Dendritic cell treated with granulocyte-macrophage colony-stimulating factor and Interleukin-4, amounts not matched to agents 40 ng/mL and 50 ng/mL, for 4 days (primary cell): Measurements from ENCODE around the gene KNOP1.

ENCODE experiments used
- H3K27ac Mint-ChIP-seq: one replicate; pipeline ENCODE4 v1.8.0; 2022; ENCODE audit warnings: mild to moderate bottlenecking, mixed read lengths
- H3K27me3 Mint-ChIP-seq: one replicate; pipeline ENCODE4 v1.8.0; 2022; ENCODE audit warnings: mild to moderate bottlenecking, mixed read lengths
- H3K36me3 Mint-ChIP-seq: one replicate; pipeline ENCODE4 v1.8.0; 2022; ENCODE audit warnings: low read depth, mixed read lengths
- H3K4me1 Mint-ChIP-seq: one replicate; pipeline ENCODE4 v1.8.0; 2022; ENCODE audit warnings: low read depth, mixed read lengths
- H3K4me3 Mint-ChIP-seq: one replicate; pipeline ENCODE4 v1.8.0; 2022; ENCODE audit warnings: mild to moderate bottlenecking, moderate library complexity, mixed read lengths
- H3K9me3 Mint-ChIP-seq: one replicate; pipeline ENCODE4 v1.8.0; 2022; ENCODE audit warnings: mixed read lengths
- intact Hi-C: fragments of 100-400 bp; cut with micrococcal nuclease; formaldehyde crosslinking; loops from one replicate; pipeline ENCODE4 v1.15.0; 2022

Gene KNOP1

GRCh38 chr16:19707569-19708295 is 10.3 kb downstream of the KNOP1 start:
- H3K27ac Mint-ChIP-seq: no peak overlapping the region
- peaks cover 47% of the 10 kb centered on the region for H3K4me1 Mint-ChIP-seq
- intact Hi-C loops: no loop called here
- H3K27me3 Mint-ChIP-seq: no peaks in the 10 kb centered on the region
- H3K4me3 Mint-ChIP-seq: no peak overlapping the region
- no peaks in the 10 kb centered on the region for H3K9me3 Mint-ChIP-seq
- H3K36me3 Mint-ChIP-seq: peaks cover 92% of the 10 kb centered on the region

DNA sequence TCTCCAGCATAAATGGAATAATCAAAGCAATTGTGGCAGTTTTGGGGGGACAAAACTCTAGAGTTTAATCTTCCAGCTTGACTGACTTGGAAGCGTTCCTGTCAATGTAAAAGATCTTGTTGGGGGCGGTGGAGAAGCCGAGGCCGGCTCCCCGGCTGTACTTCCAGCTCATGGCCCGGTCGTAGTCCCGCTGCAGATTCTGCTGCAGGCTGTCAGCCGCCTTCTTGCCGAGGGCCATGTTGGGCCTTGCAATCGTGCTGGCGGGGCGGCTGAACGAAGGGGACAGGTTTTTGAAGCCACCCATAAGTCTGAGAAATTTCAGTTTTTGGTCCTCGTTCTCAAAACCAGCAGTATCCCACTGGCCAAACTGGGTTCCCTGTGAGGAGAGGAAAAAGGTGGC is 11.2 kb downstream of the KNOP1 start:
- intact Hi-C loops: no loop called here
- H3K27ac Mint-ChIP-seq: no peak overlapping the region
- H3K36me3 Mint-ChIP-seq: peaks cover 96% of the 10 kb centered on the region

GRCh38 chr16:19705843-19706242 is 12.2 kb downstream of the KNOP1 start:
- no peak overlapping the region for H3K4me3 Mint-ChIP-seq
- peak overlapping the region; percentile 75 for H3K27ac Mint-ChIP-seq
- intact Hi-C loops: no loop called here
- peaks cover 96% of the 10 kb centered on the region for H3K36me3 Mint-ChIP-seq
- H3K27me3 Mint-ChIP-seq: no peaks in the 10 kb centered on the region
- no peaks in the 10 kb centered on the region for H3K9me3 Mint-ChIP-seq
- H3K4me1 Mint-ChIP-seq: peaks cover 48% of the 10 kb centered on the region

More for the DNA sequence above, 11.2 kb downstream of the KNOP1 start:
- peaks cover 48% of the 10 kb centered on the region for H3K4me1 Mint-ChIP-seq
- no peaks in the 10 kb centered on the region for H3K27me3 Mint-ChIP-seq
- no peak overlapping the region for H3K4me3 Mint-ChIP-seq
- no peaks in the 10 kb centered on the region for H3K9me3 Mint-ChIP-seq

DNA sequence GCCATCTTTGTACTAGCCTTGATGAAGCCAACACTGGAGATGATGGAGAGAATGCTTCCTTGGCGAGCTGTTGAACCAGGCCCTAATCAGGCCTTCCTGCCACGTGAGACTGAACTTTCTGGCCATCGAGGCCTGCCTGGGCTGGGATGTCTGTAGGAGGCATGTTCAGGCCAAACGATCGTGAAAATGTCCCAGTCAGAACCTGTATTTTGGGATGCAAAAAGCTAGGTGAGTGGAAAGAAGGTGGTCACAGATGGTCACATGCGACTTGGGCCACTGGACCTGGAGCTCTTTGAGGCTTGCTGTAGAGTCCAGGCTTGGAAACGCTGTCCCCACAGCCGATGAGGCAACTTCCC is 12.9 kb downstream of the KNOP1 start:
- no peak overlapping the region for H3K4me3 Mint-ChIP-seq
- peaks cover 48% of the 10 kb centered on the region for H3K4me1 Mint-ChIP-seq
- no peaks in the 10 kb centered on the region for H3K27me3 Mint-ChIP-seq
- intact Hi-C loops: no loop called here
- no peaks in the 10 kb centered on the region for H3K9me3 Mint-ChIP-seq
- peaks cover 96% of the 10 kb centered on the region for H3K36me3 Mint-ChIP-seq
- peak overlapping the region; percentile 75 for H3K27ac Mint-ChIP-seq

DNA sequence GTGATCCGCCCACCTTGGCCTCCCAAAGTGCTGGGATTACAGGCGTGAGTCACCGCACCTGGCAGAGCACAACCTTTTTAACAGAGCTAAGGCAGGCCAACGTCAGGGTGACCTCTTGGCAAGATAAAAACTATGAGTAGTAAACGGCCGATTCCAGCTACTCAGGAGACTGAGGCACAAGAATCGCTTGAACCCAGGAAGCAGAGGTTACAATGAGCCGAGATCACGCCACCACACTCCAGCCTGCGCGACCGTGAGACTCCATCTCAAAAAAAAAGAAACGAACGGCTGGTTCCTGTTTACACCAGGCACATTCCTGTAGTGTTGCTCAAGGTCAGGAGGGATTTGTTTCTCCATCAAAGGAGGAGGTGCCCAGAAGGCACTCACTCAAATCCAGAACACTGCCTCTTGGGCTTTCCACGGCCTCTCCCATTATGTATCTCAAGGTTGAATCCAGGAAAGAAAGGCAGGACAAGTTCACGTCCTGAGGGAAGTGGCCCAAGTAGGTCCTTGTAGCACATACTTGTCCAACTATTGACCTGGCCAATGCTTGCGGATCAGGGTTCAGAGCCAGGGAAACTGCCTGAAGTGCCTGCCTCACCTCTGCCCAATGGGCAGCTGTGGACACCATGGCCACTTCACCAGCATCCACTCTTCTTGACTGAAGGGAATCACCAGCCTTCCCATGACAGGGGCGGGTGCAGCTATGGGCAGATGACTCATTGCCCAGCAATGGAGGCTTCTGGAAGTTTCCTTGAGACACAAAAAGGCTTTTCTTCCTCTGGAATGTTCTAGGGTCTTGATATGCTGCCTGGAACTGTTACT is 13.5 kb downstream of the KNOP1 start:
- Mint-ChIP-seq H3K4me1 (peaks cover 48% of the 10 kb centered on the region), H3K27me3 (no peaks in the 10 kb centered on the region), H3K9me3 (no peaks in the 10 kb centered on the region), H3K27ac (peak overlapping the region; percentile 75), H3K36me3 (peaks cover 96% of the 10 kb centered on the region), H3K4me3 (no peak overlapping the region)
- intact Hi-C loops: no loop called here

DNA sequence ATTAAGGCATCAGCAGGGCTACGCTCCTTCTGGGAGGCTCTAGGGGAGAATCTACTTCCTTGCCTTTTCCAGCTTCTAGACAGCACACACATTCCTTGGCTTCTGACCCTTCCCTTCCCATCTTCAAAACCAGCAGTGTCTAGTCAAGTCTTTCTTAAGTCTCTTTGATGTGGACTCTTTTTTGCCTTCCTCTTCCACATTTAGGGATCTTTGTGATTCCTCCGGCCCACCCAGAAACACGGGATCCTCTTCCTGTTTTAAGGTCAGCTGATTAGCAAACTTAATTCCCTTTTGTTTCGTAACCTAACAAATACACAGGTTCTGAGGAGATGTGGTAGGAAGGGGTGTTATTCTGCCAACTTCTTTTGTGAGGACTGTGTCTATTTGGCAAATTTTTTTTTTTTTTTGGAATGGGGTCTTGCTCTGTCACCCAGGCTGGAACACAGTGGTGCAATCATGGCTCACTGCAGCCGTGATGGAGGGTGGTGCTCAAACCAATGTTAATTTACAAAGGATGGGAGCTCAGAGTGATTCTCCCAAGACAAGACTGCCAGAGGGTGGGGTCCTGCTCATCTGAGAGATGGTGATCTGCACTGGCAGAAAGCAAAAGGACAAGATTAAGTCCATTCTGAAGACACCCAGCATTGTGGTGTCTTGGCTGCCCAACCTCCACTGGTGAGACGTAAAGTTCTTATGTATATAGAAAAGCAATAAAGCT is 14.7 kb downstream of the KNOP1 start:
- H3K4me1 Mint-ChIP-seq: peaks cover 39% of the 10 kb centered on the region
- H3K9me3 Mint-ChIP-seq: no peaks in the 10 kb centered on the region
- peak overlapping the region; percentile 75 for H3K27ac Mint-ChIP-seq
- intact Hi-C loops: no loop called here
- no peak overlapping the region for H3K4me3 Mint-ChIP-seq
- H3K27me3 Mint-ChIP-seq: no peaks in the 10 kb centered on the region
- H3K36me3 Mint-ChIP-seq: peaks cover 96% of the 10 kb centered on the region

- Mint-ChIP-seq H3K27me3 (no peaks in the 10 kb centered on the region), H3K4me1 (peaks cover 49% of the 10 kb centered on the region), H3K9me3 (no peaks in the 10 kb centered on the region), H3K27ac (no peak overlapping the region), H3K36me3 (peaks cover 89% of the 10 kb centered on the region), H3K4me3 (no peak overlapping the region)
- intact Hi-C loops: no loop called here
Observed at GRCh38 chr16:19701091-19701490, 16.9 kb downstream of the KNOP1 start.

DNA sequence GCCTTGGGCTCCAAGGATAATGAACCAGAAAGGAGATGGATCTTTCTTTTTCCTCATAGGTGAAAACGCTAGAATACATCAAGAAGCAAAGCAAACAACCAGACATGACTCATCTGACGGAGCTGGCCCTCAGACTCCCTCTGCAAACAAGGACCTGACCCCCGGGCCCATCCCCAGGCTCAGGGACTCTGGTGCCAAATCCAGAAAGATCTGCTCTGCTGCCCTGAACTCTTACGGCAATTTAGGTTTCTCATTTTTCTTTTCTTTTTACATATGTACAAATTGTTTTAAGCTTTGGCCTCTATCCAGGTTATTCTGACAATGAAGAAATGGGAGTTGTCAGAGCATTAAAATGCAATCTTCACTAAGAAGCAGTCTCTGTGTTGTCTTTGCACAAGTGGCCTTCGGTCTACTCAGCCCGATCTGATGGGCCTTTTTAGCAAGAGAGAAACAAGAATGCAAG is 17.7 kb downstream of the KNOP1 start:
- no peak overlapping the region for H3K4me3 Mint-ChIP-seq
- no peaks in the 10 kb centered on the region for H3K9me3 Mint-ChIP-seq
- H3K27ac Mint-ChIP-seq: peak overlapping the region; percentile 45
- H3K36me3 Mint-ChIP-seq: peaks cover 81% of the 10 kb centered on the region
- H3K4me1 Mint-ChIP-seq: peaks cover 47% of the 10 kb centered on the region
- intact Hi-C loops: no loop called here
- H3K27me3 Mint-ChIP-seq: no peaks in the 10 kb centered on the region

DNA sequence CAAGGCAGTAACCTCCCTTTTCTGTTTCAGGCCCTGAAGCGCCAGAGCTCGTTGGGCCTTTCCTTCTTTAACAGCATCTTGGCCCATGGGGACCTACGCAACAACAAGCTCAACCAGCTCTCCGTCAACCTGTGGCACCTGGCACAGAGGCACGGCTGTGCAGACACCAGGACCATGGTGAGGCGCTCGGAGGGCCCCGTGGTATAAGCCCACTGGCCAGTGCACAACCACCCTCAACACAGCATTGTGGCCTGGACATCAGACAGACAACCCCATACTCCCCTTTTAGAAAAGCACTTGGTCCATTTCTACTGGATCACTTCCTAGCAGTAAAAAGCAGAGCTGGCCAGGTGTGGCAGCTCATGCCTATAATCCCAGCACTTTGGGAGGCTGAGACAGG is 18.6 kb downstream of the KNOP1 start:
- no peak overlapping the region for H3K27ac Mint-ChIP-seq
- H3K4me1 Mint-ChIP-seq: peaks cover 39% of the 10 kb centered on the region
- intact Hi-C loops: loop anchor here (10.0 kb wide), 1 partner anchor 185 kb away; the partner anchor contains the start of gene GPRC5B
- no peak overlapping the region for H3K4me3 Mint-ChIP-seq
- no peaks in the 10 kb centered on the region for H3K9me3 Mint-ChIP-seq
- no peaks in the 10 kb centered on the region for H3K27me3 Mint-ChIP-seq
- peaks cover 80% of the 10 kb centered on the region for H3K36me3 Mint-ChIP-seq

DNA sequence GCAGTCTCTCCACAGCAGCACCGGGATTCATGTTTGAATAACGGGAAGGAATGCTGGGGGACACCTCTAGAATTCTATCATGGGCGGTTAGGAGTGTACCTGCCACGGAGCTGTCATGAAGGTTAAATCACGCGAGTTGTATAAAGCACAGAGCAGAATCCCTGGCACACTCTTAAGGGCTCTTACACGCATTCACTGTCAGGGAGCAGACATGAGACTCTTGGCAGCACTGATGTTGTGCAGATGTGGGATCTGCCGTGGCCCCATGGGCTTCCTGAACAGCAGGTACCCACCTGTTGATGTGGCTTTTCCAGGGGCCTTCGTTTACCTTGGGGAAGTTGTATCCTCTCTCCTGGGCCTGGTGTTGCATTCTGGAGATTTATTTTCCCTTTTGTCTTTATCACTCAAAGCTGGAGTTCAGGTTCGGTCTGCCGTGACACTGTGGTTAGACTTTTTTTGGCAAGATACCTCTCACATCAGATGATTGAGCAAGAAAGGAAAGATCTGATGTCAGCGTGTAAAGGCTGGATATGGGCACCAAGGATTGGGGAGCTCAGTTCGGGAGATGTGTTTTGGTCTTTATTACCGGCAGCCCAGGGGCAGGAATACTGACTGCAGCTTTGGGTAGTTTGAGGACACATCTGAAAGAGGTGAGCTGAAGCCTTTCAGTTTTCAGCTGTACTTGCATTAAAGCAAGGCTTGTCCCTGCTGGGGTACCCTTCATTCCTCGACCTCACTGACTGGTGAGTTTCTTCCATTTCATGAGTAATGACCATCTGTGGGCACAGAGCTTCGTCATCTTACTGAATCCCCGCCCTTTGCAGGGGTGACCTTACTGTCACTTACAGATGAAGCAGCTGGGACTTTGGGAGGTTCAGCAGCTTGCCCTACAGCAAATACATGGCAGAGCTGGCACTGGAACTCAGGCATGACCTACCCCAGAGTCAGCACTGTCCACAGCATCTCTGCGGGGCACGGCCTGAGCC is 19.3 kb downstream of the KNOP1 start:
- Mint-ChIP-seq H3K36me3 (peaks cover 78% of the 10 kb centered on the region), H3K9me3 (no peaks in the 10 kb centered on the region), H3K27me3 (no peaks in the 10 kb centered on the region), H3K27ac (no peak overlapping the region), H3K4me3 (no peak overlapping the region), H3K4me1 (peaks cover 32% of the 10 kb centered on the region)
- intact Hi-C loops: loop anchor here (10.0 kb wide), 1 partner anchor 186 kb away; the partner anchor contains the start of gene GPRC5B

GRCh38 chr16:19697756-19698318 is 20.2 kb downstream of the KNOP1 start:
- Mint-ChIP-seq H3K27ac (no peak overlapping the region), H3K4me3 (no peak overlapping the region), H3K36me3 (peaks cover 77% of the 10 kb centered on the region)

DNA sequence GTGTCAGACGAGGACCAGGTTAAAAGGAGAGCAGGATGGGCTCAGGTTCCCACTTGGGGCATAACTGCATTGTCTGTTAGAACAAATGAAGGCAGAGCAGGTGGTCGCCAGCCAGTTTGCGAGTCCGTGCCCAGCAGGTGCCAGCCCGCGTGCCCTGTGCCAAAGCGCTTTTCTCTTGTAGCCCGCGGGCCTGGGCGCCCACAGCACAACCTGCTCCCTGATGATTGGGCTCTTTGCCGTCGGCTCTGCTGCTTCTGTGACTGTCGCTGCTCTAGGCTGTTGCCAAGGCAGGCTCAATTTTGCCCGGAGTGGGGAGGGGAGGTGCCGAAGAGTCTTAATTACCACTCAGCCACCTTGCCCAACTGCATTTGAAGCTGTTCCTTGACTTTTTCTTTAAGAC is 21.1 kb downstream of the KNOP1 start:
- no peaks in the 10 kb centered on the region for H3K9me3 Mint-ChIP-seq
- intact Hi-C loops: loop anchor here (10.0 kb wide), 1 partner anchor 188 kb away; the partner anchor contains the start of gene GPRC5B
- peaks cover 77% of the 10 kb centered on the region for H3K36me3 Mint-ChIP-seq
- peak overlapping the region; percentile 60 for H3K27ac Mint-ChIP-seq
- H3K4me1 Mint-ChIP-seq: peaks cover 21% of the 10 kb centered on the region
- no peaks in the 10 kb centered on the region for H3K27me3 Mint-ChIP-seq
- H3K4me3 Mint-ChIP-seq: no peak overlapping the region

More at GRCh38 chr16:19697756-19698318, 20.2 kb downstream of the KNOP1 start:
- Mint-ChIP-seq H3K9me3 (no peaks in the 10 kb centered on the region), H3K27me3 (no peaks in the 10 kb centered on the region), H3K4me1 (peaks cover 23% of the 10 kb centered on the region)
- intact Hi-C loops: loop anchor here (10.0 kb wide), 1 partner anchor 187 kb away; the partner anchor contains the start of gene GPRC5B
